CD4-positive, alpha-beta T cell treated with Interleukin-1 beta for 1 hour (primary cell): ENCODE measurements around the gene ITGAV.

Experiments used
- DNase-seq, 2 donors: peaks; one replicate each; pipeline ENCODE4 v3.0.0-alpha.2; 2020 to 2022

ITGAV gene

DNA sequence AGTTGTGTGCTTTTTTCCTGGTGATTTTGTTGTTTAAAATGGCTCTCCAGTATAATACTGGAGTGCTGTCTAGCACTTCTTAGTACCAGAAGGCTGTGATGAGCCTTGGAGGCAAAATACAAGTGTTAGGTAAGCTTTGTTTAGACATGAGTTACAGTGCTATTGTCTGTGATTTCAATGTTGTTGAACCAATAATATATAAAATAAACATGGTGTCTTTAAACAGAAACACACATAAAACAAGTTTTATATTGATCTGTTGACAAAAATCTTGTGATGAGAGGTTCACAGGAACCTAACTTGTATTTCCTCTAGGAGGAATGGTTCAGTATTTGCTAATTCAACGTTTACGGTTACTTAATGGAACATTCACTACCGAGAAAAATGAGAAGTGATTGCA is 99.0 kb downstream of the ITGAV start:
- DNase-seq, result no peak

DNA sequence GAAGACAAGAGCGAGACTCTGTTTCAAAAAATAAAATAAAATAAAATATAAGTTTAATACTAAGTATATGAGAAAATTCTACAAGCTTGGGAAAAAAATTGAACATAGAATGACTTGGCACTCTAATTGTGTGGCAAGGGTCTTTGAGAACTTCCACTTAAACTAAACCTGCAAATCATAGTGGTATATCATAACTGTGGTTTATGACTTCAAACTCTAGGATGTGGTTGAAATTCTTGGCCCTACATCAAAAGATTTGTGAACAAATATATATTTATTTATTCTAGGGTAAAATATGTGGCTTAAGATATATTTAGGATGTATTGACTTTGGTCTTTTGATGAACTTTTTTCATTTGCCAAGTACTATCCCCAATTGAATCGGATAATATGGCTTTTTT is 100.9 kb downstream of the ITGAV start:
- no peak for DNase-seq

DNA sequence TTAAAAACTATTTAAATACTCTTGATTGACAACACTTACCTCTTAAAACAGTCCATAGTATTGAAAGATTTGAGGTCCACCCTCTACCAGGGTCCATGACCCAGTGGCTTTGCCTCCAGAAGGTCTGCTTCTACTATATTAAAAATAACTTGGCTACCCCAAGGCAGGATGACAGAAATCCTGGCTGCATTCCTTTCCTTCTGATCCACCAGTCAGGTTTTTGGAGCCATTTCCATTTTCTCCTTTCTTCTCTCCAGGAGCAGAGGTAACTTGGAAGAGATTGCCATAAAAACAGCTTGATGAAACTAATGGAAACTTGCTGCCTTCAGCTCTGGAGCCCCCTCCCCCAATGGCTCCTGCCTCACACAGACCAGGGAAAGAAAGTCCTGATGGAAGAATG is 101.4 kb downstream of the ITGAV start:
- no peak for DNase-seq

DNA sequence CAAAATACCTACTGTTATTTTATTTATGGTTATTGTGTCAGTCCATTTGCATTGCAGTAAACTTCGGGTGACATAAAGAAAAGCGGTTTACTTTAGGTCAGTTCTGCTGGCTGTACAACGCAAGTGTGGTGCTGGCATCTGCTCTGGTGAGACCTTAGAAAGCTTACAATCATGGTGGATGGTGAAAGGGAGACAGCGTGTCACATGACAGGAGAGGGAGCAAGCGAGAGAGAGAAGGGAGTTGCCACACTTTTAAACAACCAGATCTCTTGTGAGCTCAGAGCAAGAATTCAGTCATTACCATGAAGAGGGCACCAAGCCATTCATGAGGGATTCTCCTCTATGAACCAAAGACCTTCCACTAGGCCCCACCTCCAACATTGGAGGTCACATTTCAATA is 102.0 kb downstream of the ITGAV start:
- no peak for DNase-seq

DNA sequence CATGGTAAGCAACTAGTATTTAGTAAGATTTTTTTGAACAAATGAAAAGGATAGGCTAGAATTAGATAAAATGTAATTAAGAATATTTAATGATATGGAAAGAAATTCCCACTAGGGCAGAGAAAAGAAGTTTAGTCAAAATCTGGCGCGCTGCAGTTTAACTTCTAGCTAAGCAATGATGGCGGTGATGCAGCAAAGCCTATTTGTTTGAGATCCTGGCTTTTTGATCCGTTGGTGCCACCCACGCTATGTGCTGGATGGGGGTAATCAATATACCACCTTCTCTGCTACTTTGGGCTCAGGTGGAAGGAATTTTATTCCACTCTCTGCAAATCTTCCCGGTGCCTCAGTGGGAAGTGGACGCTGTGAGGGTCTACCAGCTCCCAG is 103.6 kb downstream of the ITGAV start:
- no peak for DNase-seq

DNA sequence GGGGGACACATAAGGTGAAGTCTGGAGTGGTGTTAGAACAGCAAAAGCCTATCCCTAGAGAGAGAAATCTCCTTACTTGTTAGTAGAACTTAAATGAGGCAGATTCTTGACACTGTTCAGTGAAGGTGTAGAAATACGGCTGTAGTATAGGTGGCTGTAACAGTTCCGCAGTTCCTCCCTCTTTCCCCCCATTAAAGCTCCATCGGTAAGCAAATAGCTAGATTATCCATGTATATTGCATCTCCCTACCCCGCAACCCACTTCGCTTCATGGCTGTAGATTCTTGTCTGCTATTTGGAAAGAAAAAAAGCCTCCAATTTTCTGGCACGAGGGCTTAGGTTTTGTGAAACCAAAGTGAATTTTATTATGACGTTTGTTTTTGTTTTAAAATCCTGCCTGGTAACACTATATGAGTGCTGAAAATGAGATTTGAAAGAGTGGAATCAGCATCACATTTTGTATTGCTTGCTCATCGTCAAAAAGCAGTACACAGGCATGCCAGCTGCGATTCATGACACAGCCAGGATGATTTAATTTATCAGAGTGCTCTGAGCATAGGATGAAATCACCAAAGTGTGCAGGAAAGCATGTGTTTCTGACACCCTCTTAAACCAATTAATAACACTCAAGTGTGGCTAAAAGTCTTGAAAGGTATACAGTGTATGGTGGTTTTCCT is 105.4 kb downstream of the ITGAV start:
- no peak for DNase-seq

DNA sequence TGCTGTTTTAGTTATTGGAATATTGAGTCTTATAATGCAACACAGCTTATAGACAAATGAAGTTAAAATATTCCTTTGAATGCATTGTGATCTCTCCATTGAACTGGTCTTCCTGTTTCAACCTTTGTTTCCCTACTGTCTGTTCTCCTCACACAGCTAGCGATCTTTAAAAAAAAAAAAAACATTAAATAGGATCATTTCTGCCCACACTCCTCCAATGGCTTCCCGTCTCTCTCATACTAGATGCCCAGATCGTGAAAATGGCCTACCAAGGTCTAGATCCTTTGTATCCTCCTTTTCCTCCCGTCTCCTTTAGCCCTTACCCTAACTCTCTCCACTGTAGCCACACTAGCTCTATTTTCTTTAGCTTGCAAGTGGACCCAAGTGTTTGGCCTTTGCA is 106.4 kb downstream of the ITGAV start:
- no peak for DNase-seq

DNA sequence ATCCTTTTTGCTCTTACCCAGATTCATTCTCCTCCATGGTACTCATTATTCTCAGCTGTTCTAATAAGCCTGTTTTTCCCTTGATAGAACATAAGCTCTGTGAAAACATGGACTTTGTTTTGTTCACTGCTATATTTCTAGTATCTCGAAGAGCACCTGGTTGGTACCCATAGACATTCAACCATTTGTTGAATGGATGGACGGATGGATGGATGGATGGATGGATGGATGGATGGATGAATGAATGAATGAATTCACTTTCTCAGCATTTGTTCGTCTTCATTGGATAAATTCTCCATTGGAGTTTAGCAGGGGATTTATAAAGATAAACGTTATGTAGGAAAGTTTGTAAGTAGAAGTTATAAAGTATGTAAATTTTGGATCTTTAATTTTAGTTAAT is 106.9 kb downstream of the ITGAV start:
- no peak for DNase-seq

DNA sequence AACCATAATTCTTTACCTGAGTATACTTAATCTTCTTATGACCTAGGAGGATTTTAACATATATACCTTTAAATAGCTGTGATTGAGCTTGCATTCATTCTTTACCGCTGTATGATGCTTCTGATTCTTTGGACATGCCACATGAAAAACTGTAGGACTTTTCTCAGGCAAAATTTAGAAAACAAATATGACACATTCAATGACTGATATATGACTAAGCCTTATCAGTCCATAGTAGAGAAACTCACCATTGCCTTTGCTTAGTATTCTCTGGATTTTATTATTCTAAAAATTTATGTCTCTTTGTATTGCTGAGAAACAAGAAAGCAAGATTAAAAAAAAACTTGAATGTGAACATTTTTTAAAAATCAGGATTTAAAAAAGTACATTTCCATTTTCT is 107.7 kb downstream of the ITGAV start:
- DNase-seq, result no peak

DNA sequence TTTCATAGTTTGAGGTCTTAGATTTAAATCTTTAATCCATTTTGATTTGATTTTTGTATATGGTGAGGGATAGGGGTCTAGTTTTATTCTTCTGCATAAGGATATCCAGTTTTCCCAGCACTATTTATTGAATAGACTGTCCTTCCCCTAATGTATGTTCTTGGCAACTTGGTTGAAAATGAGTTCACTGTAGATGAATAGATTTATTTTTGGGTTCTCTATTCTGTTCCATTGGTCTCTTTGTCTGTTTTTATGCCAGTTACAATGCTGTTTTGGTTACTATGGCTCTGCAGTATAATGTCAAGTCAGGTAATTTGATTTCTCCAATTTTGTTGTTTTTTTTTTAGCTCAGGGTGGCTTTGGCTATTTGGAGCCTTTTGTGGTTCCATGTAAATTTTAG is 109.9 kb downstream of the ITGAV start:
- no peak for DNase-seq

DNA sequence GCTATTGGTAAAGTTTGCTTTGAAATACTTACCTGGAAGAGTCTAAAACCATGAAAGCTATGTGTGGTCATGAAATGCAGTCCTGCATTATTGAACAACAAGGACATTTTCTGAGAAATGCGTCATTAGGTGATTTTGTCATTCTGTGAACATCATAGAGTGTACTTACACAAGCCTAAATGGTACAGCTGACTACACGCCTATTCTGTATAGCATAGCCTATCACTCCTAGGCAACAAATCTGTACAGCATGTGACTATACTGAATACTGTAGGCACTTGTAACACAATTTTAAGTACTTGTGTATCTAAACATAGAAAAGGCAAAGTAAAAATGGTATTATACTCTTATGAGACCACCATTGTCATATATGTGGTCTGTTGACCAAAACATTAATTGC is 112.2 kb downstream of the ITGAV start:
- DNase-seq, result no peak

DNA sequence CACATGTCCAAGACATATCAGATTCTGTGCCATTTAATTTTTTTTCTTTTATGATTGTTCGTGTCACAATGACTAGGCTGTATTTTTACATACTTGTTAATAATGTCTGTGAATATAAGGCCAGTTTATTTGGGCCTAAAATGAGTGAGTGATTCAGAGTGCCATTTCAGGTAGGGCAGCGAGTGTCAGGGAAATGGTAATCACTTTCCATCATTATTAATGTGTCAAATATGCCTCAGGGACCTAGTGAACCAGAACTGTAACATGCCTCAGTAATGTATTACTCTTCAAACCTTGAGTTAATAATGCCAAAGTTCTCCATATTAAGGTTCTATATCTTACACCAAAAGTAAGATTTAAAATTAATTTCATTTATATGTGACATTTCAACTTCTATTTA is 112.6 kb downstream of the ITGAV start:
- no peak for DNase-seq

DNA sequence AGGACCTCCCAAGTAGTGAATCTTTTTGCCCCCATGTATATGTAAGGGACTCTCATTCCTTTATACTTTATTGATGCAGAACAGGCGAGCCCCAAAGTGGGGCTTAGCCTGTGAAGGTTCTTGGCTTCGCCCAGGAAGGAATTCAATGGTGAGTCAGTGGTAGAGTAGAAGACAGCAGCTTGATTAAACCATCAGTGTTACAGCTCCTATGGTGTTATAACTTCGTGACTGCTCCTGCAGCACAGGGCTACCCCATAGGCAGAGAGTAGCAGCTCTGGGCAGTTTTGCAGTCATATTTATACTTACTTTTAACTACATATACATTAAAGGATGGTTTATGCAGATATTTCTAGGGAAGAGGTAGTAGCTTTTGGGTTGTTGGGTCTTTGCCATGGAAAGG is 115.0 kb downstream of the ITGAV start:
- no peak for DNase-seq

DNA sequence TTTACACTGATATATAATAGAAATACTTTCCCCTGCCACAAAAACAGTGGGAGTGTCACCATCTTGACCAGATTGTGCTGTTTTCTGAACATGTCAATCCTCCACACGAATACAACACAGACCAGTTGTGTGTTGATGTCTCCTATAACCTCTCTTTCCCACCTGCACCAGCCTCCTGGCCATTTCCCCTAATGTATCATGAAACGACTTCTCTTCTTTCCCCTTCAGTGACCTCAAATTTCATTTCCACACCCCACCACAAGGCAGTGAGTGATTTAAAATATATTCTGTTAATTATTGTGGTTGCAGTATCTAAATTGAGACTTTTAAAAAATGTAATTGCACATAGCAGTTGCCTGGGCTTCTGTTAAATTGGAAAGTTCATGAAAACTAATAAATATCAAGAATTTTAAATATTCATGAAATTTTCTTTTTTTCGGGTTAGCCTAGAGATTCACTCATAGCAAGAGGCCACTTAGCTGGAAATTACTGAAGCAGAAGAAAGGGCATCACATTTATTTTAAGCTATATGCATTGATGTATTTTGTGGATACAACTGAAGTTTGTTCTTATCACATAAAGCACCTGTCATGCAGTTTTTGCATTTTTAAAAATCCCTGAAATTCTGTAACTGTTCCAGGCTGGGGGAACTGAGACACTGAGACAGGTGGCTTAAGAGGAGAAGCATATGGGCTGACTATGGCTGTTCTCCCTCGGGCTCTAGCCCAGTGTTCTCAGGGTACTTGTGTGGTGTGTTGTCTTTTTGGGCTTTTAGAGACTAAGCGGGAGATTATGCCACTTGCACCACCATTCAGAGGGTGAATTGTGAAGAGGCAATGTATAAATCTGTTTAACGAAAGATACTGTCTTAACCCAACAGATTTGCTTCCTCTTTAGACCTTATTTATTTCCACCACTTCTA is 119.9 kb downstream of the ITGAV start:
- DNase-seq, result no peak

DNA sequence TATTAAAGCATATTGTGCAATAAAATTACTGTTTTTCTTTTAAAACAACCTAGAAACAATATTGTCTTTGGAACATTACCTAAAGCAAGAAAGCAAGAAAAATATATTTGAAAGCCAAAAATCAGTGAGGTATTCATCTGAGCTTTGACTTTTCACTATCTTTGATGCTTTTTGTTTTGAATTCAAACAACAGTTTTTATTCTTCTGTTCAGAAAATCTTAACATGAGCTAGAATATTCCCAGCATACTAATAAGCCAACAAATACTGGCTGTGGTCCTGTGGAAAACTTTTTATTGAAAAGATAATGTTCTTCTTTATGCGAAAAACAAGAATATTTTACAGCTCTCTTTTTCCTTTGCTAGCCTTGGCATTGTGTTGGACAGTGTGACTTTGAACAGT is 123.8 kb downstream of the ITGAV start:
- DNase-seq, result no peak

DNA sequence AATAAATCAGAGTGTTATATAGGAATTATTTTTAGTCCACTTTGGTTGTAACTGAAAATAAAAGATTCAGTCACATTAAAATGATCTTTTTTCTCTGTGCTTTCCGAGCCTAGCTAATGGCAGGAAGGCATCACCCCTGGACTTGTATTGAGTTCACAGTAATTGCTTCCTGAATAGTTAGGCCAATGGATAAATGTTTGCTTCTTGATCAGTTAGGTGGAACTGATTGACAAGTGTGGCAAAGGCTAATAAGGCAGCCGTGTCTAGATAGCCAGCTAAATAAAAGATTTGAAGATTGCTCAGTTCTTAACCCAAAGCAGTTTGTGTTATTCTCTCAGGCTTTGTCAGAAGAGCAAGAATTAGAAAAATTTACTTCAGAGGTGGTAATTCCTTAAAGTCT is 124.8 kb downstream of the ITGAV start:
- DNase-seq, result no peak

DNA sequence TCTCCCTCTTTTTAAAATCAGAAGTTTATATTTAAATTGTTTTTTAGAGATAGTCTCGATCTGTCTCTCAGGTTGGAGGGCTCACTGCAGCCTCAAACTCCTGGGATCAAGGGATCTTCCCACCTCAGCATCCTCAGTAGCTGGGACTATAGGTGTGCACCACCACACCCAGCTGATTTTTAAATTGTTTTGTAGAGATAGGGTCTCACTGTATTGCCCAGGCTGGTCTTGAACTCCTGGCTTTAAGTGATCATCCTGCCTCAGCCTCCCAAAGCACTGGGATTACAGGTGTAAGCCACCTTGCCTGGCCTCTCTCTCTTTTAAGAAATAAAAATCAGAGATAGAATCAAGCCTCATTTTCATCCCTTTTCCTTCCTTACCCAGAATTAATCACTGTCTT is 126.1 kb downstream of the ITGAV start:
- no peak for DNase-seq

DNA sequence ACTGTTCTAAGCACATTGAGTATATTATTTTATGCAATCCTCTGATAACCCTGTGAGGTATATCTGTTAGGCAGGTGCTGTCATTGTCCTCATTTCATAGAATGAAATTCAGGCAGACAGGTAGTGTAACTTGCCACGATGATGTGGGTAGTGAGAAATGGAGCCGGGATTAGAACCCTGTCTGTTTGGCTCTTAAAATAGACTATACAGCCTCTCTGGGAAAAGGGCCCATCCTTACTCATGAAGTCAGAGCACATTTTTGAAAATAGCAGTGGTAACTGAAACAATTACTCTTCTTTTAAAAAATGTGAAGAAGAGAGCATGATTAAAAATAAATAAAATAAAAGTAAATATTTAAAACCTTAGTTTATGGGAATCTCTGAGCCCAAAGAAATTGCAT is 127.0 kb downstream of the ITGAV start:
- DNase-seq, result no peak

DNA sequence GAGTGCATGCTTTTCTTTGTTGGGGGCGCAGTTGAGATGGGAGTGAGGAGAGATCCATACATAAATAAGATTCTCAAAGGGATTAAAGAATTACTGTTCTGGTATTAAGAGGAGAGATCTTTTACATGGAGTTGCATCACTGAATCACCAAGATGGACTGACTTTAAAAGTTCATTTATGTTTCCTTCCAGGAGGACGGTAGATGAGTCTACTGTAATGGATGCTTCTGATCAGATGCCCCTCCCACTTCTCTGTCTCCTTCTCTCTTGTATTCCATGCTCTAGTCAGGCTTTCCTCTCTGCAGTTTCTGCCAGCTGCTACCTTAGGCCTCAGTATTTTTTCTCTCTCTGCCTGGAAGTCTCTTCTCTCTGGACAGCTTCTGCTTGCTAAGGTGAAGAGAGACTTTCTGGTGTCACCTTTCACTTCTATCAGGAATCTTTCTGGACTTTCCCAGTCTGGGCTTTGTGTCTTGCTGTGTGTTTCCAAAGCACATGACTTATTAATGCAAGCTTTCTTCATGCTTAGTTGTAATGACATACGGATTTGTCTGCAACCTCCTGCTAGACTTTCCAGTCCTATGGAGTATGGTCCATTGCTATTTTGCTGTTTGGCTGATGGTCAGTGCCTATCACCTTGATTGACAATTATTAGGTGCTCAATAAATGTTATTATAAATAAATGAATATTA is 127.6 kb downstream of the ITGAV start:
- no peak for DNase-seq

DNA sequence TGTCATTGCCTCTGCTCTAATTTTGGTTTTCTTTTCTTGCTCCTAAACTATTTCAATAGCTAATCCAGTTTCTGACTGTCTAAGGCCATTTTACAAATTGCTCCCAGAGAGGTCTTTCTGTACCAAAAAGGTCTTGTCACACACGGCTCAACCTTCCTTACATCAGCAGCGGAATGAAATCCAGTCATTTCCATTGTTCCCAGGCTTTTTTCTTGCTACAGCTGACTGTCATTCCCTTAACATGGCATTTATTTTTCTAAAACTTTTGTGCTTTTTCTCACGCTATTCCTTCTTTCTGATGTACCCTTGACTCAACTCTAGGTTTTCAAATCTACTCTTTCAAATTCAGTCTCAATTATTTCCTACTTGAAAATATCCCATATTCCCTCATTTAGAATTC is 128.3 kb downstream of the ITGAV start:
- DNase-seq, result no peak

DNA sequence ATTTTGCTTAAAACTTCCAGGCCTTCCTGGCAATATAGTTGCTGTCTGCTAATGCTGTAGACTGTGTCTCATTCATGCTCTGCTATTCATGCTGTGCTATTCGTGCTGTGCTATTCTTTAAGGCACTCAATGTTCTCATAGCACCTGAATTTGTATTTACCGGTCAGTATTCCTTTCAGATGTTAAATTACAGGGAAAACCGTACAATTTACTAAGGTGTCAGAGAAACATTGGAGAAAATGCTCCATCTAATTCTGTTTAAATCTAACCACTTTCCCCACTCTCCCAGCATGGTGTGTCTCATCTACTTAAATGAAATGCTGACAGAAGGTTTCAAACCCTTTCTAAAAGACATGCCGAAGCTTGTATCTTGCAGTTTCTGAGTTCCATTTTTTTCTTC is 129.0 kb downstream of the ITGAV start:
- no peak for DNase-seq

DNA sequence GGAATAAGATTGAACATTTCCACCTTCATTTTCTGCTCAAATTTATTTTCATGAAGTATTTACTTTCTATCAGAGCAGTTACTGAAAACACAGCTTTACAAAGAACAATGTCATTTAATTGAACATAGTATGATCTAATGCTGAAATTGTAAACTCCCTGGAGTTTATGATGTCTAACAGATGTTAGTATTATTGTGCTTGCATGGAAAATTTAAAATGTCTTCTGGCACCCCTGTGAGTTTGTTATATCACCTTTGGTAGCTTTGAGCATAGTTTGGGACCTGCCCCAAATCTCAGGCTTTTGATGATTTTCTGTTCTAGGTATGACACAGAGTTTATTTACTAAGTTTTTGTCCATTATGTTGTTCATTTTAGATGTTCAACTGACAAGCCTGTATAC is 132.1 kb downstream of the ITGAV start:
- DNase-seq, result no peak

DNA sequence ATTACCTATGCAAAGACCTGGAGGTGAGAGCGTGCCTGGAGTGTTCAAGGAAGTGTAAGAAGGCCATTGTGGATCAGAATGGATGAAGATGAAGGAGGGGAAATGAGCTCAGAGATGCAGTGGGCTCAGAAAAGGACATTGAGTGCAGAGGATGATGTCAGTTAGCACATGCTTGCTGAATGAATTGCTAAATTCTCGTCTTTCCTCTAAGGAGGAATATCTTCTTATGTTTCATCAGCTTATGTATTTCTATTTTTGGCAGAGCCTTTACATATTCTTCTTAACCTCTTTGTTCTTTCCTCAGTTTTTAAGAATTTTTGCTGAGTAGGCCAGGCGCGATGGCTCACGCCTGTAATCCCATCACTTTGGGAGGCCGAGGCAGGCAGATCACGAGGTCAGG is 134.9 kb downstream of the ITGAV start:
- DNase-seq, result no peak

DNA sequence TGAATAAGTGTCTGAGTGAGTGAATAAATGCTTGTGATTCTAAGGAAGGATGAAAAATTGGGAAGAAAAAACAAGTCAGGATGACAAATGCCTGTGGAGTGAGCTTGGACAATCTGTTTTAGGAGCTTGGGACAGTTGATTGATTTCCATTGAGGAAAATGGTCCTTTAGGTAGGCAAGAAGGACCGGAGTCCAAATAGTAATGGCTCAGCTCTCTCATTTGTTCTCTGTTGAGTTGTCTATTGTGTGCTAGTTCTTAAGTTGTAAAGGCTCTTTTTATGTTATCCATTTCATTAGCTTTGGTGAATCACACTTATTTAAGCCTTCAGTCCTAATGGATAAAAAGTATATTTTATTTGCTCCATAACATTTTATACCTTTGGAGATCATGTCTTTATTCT is 135.9 kb downstream of the ITGAV start:
- DNase-seq, result no peak
